GM18517 (cell line): ENCODE data around the gene LENG9.
"Not testable (repeated sequence)": the region's sequence is repeated elsewhere in the genome, so short reads cannot be mapped to it uniquely, and the experiment has no call there.

Source experiments
- ATAC-seq: cut with Tn5 transposase; IDR thresholded peaks from one replicate; pipeline ENCODE4 v1.9.1; 2021; ENCODE audit warnings: mild to moderate bottlenecking, moderate library complexity; ENCODE audit not compliant: unreplicated experiment

The LENG9 gene

DNA sequence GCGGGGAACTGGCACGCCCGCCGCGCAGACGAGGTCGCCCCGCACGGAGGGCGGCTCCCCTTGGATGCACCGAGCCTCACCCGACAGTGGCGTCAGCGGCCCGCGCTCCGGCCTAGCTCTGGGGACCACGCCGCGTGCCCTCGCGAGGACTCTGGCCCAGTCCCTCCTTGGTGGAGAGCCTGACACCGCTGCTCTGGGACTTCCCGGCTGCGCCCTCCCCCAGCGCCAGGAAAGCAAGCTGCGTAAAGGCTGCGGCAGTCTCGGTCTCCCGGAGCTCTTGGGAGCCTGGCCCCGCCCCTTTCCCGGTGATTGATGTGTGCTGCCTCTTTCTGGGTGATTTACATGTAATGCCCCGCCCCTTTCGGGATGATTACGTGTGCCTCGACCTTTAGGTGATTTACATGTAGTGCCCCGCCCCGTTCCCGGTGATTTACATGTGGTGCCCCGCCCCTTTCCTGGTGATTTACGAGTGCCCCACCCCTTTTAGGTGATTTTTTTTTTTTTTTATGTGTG, at the start of gene LENG9:
Gene LENG9 (minus strand): TSS at position 248 of the 513 bp plus-strand sequence. CDS start 252 bp downstream, outside the sequence.
- ATAC-seq: peak; percentile 67

DNA sequence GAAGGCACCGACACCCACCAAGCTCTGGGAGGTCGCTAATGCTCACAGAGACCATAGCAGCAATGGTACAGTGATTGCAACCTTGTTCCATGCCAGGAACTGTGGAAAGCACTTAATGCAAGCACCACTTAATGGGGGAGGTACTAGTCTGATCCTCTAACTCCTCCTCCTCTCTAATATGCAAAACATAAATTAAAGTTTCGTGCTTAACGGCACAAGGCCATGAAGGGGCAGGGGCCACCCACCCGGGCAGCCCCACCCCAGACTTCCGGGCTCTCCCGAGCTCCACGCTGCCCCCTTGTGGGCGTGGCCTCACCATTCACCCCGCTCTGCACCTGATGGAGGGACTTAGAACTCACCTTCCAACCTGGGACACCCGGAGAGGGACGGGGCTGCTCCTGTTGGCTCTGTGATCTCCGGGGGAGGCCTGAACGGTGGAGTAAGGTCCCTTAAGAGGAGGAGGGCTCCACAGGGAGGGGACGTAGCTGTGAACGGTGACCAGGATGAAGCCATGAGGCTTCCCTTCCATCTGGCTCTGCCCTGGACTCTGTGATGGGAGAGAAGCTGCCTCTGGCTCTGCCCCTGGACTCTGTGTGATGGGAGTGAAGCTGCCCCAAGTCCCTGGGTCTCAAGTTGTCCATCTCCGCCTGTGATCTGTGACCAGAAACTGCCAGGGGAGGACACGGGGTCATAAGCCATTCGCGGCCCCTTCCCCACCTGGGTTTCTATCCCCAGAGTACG, 45.8 kb upstream of the LENG9 start:
- not testable (repeated sequence) for ATAC-seq

DNA sequence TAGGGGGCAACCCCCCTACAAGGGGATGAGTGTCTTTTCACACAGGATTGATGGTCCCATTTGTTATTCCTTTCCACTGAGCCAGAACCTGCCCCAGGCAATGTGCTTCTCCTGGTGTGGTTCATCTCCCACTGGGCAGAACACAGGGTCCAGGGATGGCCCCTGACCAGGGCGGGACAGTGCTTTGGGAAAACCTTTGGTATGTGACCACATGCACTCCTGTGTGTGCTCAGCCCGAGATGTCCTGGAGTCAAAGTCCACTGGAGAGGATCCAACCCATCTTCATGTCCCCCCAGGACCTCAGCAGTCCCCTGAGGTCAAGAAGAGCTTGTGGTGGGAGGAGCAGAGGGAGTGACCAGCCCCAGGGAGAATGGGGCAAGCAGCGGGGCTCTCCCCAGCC, 44.9 kb upstream of the LENG9 start:
- ATAC-seq: not testable (repeated sequence)

DNA sequence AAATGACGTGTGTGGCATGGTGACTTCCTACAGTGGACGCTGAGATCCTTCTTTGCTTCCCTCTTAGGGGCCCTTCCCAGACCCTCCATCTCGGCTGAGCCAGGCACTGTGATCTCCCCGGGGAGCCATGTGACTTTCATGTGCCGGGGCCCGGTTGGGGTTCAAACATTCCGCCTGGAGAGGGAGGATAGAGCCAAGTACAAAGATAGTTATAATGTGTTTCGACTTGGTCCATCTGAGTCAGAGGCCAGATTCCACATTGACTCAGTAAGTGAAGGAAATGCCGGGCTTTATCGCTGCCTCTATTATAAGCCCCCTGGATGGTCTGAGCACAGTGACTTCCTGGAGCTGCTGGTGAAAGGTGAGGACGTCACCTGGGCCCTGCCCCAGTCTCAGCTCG, 44.2 kb upstream of the LENG9 start:
- ATAC-seq: no peak

DNA sequence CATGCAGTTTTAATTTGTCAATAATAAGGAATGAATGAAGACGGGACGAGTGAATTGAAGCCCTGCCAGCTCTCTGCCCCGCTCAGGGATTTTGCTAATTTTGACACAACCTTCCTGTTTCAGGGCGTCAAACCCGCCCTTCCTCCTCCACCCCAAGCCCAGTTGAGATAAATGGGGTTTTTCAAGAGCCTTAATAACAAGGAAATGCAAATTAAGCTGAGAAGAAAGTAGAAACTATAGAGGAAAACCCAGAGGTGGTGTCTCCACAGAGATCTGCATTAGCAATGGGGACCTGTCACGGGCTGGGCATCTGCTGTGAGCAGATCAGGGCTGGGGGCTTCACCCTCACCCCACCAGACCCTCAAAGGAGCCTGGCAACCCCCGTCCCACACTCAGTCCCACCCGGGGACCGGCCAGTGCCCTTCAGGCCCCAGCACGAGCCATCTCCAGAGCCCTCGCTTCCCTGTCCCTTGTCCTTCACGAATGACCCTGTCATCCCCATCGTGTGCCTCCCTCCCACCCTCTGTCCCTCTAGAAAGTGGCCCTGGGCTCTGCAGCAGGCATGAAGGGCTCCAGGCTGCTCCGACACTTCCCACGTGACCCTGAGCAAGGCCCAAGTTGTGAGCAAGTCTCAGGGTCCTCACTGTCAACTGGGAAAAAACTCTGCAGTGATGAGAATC, 43.6 kb upstream of the LENG9 start:
- ATAC-seq: not testable (repeated sequence)

DNA sequence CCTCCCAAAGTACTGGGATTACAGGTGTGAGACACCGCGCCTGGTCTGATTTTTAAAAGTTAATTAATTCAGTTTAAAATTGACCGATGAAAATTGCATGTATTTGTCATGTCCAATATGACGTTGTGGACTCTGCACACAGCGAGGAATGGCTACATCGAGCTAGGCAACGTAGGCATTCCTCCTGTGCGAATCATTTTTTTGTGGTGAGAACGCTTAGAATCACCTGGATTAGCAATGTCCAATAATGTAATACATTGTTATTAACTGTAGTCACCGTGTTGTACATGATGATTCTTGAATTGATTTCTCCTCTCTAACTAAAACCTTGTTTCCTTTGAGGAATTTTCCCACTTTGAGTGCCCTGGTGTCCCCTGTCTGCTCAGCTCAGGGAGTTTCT, 42.5 kb upstream of the LENG9 start:
- ATAC-seq: no peak

DNA sequence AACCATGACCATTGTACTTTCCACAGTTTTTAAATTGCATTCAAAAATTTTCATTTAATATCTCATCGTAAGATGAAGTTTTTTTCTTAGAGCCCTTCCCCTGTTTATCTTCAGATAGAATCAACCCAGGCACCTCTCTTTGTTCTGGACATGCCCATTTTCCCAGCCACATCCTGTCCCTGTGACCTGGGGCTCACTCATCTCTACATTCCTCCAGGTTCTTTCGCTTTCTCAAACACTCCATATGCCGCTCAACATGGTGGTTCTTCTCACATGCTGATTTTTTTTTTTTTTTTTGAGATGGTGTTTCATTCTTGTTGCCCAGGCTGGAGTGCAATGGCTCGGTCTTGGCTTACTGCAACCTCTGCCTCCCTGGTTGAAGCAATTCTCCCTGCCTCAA, 42.0 kb upstream of the LENG9 start:
- ATAC-seq: not testable (repeated sequence)

DNA sequence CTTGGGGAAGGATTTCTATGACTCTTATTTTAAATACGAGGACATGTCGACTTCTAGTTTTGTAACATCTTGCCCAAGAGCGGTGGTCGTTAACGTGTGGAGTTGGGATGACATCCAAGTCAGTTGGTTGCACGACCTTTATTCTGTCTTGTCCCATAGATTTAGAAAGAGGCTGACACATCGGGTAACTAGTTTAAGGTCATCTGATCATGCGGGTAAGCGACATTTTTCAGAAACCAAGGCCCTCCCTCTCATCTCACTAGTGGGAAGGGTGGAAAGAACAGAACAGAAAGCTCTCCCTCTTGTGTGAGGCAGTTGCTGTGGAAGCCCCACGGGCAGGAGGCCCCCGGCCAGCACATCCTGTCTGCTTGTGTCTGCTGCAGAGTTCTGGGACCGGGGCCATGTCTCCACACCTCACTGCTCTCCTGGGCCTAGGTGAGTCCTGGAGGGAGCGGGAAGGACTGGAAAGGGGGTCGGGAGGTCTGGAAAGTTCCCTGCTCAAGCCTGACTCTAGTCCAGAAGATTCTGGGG, 39.0 kb upstream of the LENG9 start, which contains the start of gene LAIR2:
Gene LAIR2 (plus strand): TSS at position 314 of the 531 bp plus-strand sequence. CDS start 88 bp downstream, at position 402.
- ATAC-seq: no peak

DNA sequence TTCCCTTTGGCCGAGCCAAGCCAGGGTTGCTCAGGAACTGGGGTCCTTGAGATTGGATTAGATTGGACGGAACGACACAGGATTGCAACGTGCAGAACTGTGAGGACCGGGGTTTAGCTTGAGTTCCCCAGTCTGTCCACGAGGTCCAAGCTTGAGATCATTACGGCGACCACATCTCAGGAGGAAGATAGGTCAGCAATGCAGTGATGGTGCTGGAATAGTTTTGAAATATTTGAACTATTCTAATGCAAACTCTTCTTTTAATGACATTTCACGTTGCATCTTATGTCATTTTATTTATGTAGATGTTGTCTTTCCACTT, 34.8 kb upstream of the LENG9 start:
- not testable (repeated sequence) for ATAC-seq

DNA sequence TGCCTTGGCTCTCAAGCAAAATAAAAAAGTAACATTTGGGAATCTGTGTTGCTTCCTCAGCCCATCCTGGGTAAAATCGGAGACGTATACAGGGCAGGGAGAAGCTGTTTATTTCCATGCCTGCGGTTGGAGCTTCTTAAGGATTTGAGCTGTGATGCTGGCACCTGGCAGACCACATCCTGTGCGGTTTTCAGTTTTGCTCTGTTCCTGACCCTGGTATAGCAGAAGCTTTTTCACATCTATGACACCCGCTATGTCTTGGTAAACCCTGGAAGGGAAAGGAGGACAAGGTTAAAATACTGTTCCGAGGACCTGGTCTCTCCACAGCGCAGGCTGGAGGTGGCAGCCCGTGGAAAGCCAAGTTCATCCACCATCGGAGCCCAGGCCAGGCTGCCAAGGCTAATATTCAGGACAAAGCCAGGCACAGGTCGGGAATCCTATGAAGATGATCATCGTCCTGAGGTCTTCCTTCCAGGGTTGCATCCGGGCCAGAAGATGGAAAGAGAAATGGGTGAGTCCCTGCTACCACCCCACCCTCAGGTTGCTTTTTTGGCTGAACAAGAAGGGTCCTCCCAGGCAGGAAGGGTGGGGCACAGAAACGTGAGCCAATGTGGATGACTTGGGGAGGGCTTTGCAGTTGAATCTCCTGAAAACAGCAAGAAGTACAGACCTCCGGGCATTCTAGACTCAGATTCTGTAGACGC, 34.3 kb upstream of the LENG9 start:
- not testable (repeated sequence) for ATAC-seq

DNA sequence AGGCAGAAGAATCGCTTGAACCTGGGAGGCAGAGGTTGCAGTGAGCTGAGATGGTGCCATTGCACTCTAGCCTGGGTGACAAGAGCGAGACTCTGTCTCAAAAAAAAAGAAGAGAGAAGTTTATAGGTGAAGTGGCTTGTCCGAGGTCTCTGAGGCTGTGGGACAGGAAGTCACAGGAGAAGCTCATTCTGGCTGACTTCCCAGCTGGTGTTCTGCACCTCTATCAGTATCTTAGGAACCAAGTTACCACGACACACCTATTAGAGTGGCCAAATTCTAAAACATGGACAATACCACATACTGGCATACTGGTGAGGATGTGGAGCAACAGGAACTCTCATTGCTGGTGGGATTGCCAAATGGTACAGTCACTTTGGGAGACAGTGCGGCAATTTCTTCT, 31.7 kb upstream of the LENG9 start:
- not testable (repeated sequence) for ATAC-seq

DNA sequence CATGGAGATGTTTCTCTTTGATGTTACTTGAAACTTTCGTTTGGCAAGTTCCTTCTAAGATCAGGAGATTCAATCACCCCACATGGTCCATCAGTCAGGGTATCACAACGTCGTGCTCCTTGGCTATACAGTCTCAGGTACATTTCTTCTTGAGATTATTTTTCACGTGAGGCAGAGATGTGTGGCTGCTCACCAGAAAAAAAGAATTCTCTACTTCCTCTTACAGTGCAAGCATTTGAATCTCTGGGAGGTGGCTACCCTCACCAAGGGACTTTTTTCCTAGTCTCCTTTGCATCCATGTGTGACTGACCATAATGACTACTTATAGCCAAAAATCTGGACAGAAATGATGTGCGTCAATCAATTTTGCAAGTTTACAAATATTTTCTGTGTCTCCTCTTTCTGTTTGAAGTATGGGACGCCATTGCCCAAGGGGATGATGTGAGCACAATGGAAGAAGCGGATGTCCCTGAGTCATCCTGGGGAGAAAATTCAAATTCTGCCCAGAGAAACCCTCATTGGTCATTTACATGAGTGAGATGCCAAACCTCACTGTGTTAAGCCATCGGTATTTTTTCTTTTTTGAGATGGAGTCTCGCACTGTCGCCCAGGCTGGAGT, 30.5 kb upstream of the LENG9 start:
- no peak for ATAC-seq

DNA sequence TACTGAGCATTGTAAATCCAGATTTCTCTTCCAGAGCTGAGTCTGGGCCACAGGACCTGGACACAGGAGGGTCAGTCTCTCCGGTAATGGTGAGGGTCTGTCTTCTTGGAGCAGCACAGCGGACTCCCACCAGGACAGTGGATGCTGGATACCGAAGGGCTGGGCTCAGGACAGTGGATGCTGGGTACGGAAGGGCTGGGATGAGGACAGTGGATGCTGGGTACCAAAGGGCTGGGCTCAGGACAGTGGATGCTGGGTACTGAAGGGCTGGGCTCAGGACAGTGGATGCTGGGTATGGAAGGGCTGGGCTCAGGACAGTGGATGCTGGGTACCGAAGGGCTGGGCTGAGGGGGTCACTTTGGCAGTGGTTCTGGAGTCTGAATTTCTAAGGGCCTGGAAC, 29.5 kb upstream of the LENG9 start:
- ATAC-seq: not testable (repeated sequence)

DNA sequence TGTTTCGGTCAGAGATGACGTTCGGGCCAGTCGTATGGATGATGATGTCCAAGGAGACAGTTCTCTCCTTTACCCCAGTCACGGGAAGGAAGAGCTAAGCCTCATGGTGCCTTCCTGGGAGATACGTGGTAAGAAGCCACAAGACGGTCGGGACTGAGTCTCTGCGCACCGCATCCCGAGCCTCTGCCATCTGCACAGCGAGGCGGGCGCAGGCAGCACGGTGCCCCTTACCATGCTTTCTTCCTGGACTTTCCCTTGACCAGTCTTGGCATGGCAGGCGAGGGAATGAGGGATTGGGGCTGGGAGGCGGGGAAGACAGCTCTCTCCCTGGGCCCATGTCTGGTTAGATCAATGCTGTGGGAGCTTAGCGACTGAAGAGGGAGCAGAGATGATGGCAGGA, 29.0 kb upstream of the LENG9 start:
- ATAC-seq: no peak

DNA sequence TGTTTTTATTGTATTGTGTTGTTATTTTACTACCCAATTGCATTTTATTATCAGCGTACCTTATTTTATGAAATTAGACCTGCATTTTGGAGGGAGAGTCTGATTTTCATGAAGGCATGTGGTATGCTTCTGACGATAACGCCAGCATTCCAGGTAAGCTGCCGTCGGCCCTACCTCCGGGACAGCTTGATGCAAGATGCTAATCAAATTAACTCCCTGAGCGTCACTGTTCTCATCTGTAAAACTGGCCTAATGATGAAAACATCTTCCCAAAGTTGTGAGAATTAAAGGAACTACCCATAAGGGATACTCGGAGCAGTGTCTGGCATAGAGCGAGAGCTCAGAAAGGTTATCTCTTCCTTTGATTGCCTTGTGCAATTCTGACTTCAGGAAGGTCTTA, 26.2 kb upstream of the LENG9 start:
- ATAC-seq: no peak

DNA sequence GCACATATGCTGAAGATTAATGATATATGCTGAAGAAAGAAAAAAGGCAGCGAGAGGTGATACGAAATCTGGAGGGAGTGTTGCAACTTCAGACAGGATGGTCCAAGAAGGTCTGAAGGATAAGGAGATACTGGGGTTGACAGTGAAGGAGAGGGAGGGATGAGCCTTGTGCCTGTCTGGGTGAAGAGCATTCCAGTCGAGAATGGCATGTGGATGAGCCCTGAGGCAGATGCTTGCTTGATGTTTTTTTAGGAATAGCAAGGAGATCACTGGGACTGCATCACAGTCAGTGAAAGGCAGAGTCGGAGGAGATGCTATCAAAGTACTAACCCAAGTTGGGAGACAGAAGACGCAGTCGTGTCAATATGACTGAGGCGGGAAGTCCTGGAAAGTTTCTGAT, 25.8 kb upstream of the LENG9 start:
- no peak for ATAC-seq

DNA sequence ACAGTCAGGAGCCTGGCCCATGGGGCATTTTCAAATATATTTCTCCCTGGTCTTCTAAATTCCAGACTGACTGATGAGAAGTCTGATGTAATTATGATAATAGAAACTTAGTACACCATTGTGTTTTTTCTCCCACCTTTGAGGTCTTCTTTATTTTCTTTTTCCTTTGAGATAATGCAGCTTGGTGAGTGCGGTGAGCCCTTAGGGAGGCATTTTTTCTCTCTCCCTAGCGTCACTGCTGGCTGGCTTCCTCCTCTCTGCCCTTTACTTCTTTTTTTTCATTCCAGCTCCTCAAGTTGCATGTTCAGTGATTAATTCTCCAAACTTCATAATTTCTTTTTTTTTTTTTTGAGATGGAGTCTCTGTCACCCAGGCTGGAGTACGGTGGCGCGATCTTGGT, 22.3 kb upstream of the LENG9 start:
- no peak for ATAC-seq

DNA sequence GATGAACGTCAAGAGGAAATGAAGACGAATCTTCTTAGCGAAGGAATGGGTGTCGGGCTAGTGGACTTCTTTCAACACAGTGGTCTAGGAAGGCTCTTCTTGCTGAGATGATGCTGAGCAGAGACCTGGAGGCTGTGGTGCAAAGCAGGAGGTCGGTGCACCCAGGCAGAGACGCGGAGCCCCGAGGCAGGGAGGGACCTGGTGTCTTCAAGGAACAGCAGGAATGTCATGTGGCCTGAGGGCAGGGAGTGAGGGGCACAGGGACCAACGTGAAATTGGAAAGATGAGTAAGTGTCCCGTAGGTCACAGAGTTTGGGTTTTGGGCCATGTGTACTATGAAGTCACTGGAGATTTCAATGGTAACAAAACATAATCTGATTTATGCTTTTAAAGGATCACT, 20.9 kb upstream of the LENG9 start:
- no peak for ATAC-seq

DNA sequence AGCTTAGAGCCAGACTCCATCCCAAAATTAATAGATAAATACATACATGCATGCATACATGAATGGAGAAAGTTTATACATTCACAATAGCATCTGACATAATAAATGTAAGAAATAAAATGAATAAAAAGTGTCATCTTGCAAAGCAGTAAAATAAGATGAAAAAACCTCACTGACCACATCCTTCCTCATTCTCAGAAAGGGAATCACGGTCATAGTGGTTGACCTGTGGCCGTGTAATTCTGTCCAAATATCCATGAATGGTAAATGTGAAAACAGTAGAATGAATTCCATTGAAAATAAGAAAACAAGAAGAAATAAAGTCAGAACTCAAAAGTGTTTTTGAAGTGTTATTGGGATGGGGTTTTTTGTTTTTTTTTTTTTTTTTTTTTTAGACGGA, 19.3 kb upstream of the LENG9 start:
- ATAC-seq: no peak

DNA sequence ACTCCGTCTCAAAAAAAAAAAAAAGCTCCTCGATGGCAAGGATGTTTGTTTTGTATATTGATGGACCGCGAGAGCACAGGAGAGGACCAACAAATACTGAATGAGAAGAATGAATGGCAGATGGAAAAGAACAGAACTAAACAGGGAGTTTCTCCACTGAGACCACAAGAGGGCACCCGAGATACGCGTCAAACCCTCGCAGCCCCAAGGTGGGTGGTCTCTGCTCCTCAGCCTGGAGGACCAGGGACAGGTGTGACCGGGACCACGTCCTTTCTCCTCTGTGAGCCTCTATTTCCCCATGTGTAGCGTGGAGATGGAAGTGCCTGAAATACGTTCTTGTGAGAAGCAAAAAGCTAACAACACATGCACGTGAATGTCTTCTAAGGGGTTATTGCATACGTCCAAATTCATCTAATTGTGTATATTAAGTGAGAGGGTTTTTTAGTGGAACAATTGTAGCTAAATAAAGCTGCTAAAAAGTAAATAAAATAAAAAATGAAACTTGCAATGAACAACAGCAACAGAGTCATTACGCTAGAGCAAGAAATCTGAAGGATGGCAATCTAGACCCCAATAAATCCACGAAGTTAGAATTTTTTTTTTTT, 17.9 kb upstream of the LENG9 start:
- no peak for ATAC-seq

DNA sequence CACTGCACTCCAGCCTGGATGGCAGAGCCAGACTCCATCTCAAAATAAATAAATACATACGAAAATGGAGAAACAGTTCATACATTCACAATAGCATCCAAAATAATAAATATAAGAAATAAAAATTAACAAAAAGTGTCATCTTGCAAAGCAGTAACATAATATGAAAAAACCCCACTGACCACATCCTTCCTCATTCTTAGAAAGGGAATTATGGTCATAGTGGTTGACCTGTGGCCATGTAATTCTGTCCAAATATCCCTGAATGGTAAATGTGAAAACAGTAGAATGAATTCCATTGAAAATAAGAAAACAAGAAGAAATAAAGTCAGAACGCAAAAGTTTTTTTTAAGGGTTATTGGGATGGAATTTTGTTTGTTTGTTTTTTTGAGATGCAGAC, 16.5 kb upstream of the LENG9 start:
- ATAC-seq: no peak
